Measurements from ENCODE around the gene CARS2. TPM values are rescaled to one million over a fixed set of nuclear protein-coding genes. Genes with fewer than 3 reads are reported as not detected.
"Not testable (repeated sequence)": the region's sequence is repeated elsewhere in the genome, so short reads cannot be mapped to it uniquely, and the experiment has no call there.

CARS2 gene
- total and polyA plus RNA-seq, 2 experiments from 2014 or later: 75.7 to 96.7 TPM

- DNase-seq: no peak
- Histone ChIP-seq H3K9ac (no peak overlapping the region), H3K9me2 (ENCODE audit: insufficient read depth) (no peaks in the 10 kb centered on the region), H3K9me3 (ENCODE audit: low read depth) (no peaks in the 10 kb centered on the region), H3K4me2 (ENCODE audit: unreplicated experiment) (no peak overlapping the region), H2AFZ (no peak overlapping the region), H3K4me1 (ENCODE audit: insufficient read depth) (no peaks in the 10 kb centered on the region), H3F3A (ENCODE audit: insufficient read depth) (no peaks in the 10 kb centered on the region), H3K27ac (no peak overlapping the region), H3K4me3 (no peak overlapping the region), H4K20me1 (ENCODE audit: insufficient read depth) (no peaks in the 10 kb centered on the region), H3K27me3 (replicated peaks; ENCODE audit: insufficient read depth) (no peaks in the 10 kb centered on the region), H3K79me2 (ENCODE audit: insufficient read depth) (peaks cover 78% of the 10 kb centered on the region), H3K36me3 (ENCODE audit: low read depth) (peaks cover 36% of the 10 kb centered on the region)
- TF ChIP-seq EZH2 (IDR thresholded peaks at IDR 0.05; ENCODE audit: insufficient read depth, poor library complexity, severe bottlenecking): no peak
- TF ChIP-seq EZH2phosphoT487 (IDR thresholded peaks at IDR 0.05; ENCODE audit: insufficient read depth, low read depth): no peak
- in situ Hi-C loops (cut with MboI): no loop called here
- 98% methylated on average over 10 of the region's 10 CpGs for WGBS, 2 experiments (ENCODE audit: low coverage in 1 of 2, low lambda C conversion rate in 2 of 2, missing lambda C conversion rate in 2 of 2)
These were observed 9.1 kb downstream of the CARS2 start for GRCh38 chr13:110696776-110697175.

DNA sequence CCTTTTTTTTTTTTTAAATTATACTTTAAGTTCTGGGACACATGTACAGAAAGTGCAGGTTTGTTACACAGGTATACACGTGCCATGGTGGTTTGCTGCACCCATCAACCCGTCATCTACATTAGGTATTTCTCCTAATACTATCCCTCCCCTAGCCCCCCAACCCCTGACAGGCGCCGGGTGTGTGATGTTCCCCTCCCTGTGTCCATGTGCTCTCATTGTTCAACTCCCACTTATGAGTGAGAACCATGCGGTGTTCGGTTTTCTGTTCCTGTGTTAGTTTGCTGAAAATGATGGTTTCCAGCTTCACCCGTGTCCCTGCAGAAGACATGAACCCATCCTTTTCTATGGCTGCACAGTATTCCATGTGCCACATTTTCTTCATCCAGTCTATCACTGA, 10.1 kb downstream of the CARS2 start:
- 94 to 97% methylated on average over 6 to 7 of the region's 7 CpGs for WGBS, 2 experiments (ENCODE audit: low coverage in 1 of 2, low lambda C conversion rate in 2 of 2, missing lambda C conversion rate in 2 of 2)
- H3K9ac ChIP-seq; H3K9me2 ChIP-seq (ENCODE audit: insufficient read depth); H3K4me2 ChIP-seq (ENCODE audit: unreplicated experiment); H3K27me3 ChIP-seq (replicated peaks; ENCODE audit: insufficient read depth); H3F3A ChIP-seq (ENCODE audit: insufficient read depth); H3K4me3 ChIP-seq; H3K4me1 ChIP-seq (ENCODE audit: insufficient read depth); in situ Hi-C loops (cut with MboI); DNase-seq; H2AFZ ChIP-seq; H3K27ac ChIP-seq; H3K9me3 ChIP-seq (ENCODE audit: low read depth); H4K20me1 ChIP-seq (ENCODE audit: insufficient read depth): not testable (repeated sequence)
- Histone ChIP-seq H3K79me2 (ENCODE audit: insufficient read depth) (peaks cover 68% of the 10 kb centered on the region), H3K36me3 (ENCODE audit: low read depth) (peaks cover 35% of the 10 kb centered on the region)

- in situ Hi-C loops (cut with MboI): no loop called here
- no peak for DNase-seq
- Histone ChIP-seq H3K27me3 (replicated peaks; ENCODE audit: insufficient read depth) (no peaks in the 10 kb centered on the region), H3K36me3 (ENCODE audit: low read depth) (peaks cover 7% of the 10 kb centered on the region), H3F3A (ENCODE audit: insufficient read depth) (no peaks in the 10 kb centered on the region), H3K79me2 (ENCODE audit: insufficient read depth) (peaks cover 25% of the 10 kb centered on the region), H3K9me3 (ENCODE audit: low read depth) (no peaks in the 10 kb centered on the region), H3K4me3 (no peak overlapping the region), H3K4me2 (ENCODE audit: unreplicated experiment) (no peak overlapping the region), H3K9ac (no peak overlapping the region), H3K9me2 (ENCODE audit: insufficient read depth) (no peaks in the 10 kb centered on the region), H3K27ac (no peak overlapping the region), H2AFZ (no peak overlapping the region), H3K4me1 (ENCODE audit: insufficient read depth) (no peaks in the 10 kb centered on the region), H4K20me1 (ENCODE audit: insufficient read depth) (no peaks in the 10 kb centered on the region)
- 94 to 99% methylated on average over 8 of the region's 8 CpGs for WGBS, 2 experiments (ENCODE audit: low coverage in 1 of 2, low lambda C conversion rate in 2 of 2, missing lambda C conversion rate in 2 of 2)
- TF ChIP-seq EZH2 (IDR thresholded peaks at IDR 0.05; ENCODE audit: insufficient read depth, poor library complexity, severe bottlenecking): no peak
- no peak for TF ChIP-seq EZH2phosphoT487 (IDR thresholded peaks at IDR 0.05; ENCODE audit: insufficient read depth, low read depth)
These were observed 15.4 kb downstream of the CARS2 start for GRCh38 chr13:110690516-110690915.

DNA sequence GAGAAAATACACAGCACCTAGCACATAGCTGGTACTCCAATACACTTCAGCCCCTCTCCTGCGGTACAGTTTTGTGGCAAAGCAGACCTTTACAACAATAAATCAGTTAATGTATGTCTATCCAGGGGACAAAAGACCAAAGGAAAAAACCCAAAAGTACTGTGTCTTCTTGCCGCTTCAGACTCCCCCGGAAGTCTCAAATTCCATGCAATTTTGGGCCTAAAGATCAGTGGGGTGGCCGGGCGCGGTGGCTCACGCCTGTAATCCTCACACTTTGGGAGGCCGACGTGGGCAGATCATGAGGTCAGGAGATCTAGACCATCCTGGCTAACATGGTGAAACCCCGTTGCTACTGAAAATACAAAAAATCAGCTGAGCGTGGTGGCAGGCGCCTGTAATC, 16.2 kb downstream of the CARS2 start:
- DNase-seq: no peak
- Histone ChIP-seq H2AFZ (no peak overlapping the region), H3F3A (ENCODE audit: insufficient read depth) (no peaks in the 10 kb centered on the region), H3K9me2 (ENCODE audit: insufficient read depth) (no peaks in the 10 kb centered on the region), H3K4me3 (no peak overlapping the region), H3K4me1 (ENCODE audit: insufficient read depth) (no peaks in the 10 kb centered on the region), H3K4me2 (ENCODE audit: unreplicated experiment) (no peak overlapping the region), H3K36me3 (ENCODE audit: low read depth) (peaks cover 14% of the 10 kb centered on the region), H4K20me1 (ENCODE audit: insufficient read depth) (no peaks in the 10 kb centered on the region), H3K27me3 (replicated peaks; ENCODE audit: insufficient read depth) (no peaks in the 10 kb centered on the region), H3K9ac (no peak overlapping the region), H3K79me2 (ENCODE audit: insufficient read depth) (peaks cover 24% of the 10 kb centered on the region), H3K27ac (no peak overlapping the region), H3K9me3 (ENCODE audit: low read depth) (no peaks in the 10 kb centered on the region)
- WGBS, 2 experiments (ENCODE audit: low coverage in 1 of 2, low lambda C conversion rate in 2 of 2, missing lambda C conversion rate in 2 of 2): 90 to 92% methylated on average over 12 of the region's 12 CpGs
- in situ Hi-C loops (cut with MboI): no loop called here
- TF ChIP-seq EZH2phosphoT487 (IDR thresholded peaks at IDR 0.05; ENCODE audit: insufficient read depth, low read depth) (no peak), EZH2 (IDR thresholded peaks at IDR 0.05; ENCODE audit: insufficient read depth, poor library complexity, severe bottlenecking) (no peak)

DNA sequence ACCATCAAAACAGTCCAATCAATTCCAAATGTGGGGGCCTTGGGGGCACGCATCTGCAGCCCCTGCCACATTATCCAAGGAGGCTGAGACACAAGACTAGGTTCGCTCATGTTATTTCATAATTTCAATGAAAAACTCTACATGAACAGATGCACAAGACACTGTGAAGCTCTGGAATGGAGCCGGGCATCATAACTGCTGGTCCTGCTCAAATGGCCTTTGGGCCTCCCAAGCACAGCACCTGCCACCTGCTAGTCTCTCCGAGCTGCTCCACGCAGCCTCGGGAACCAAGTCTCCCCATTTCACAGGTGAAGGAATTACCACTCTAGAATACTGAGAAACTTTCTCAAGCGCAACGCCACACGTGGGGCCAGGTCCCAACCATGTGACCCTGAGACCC, 16.9 kb downstream of the CARS2 start:
- Histone ChIP-seq H3K9ac (no peak overlapping the region), H4K20me1 (ENCODE audit: insufficient read depth) (no peaks in the 10 kb centered on the region), H3K79me2 (ENCODE audit: insufficient read depth) (peaks cover 17% of the 10 kb centered on the region), H3K27me3 (replicated peaks; ENCODE audit: insufficient read depth) (no peaks in the 10 kb centered on the region), H2AFZ (no peak overlapping the region), H3K9me2 (ENCODE audit: insufficient read depth) (no peaks in the 10 kb centered on the region), H3K27ac (no peak overlapping the region), H3K4me2 (ENCODE audit: unreplicated experiment) (no peak overlapping the region), H3F3A (ENCODE audit: insufficient read depth) (no peaks in the 10 kb centered on the region), H3K36me3 (ENCODE audit: low read depth) (peaks cover 14% of the 10 kb centered on the region), H3K4me1 (ENCODE audit: insufficient read depth) (no peaks in the 10 kb centered on the region), H3K4me3 (no peak overlapping the region), H3K9me3 (ENCODE audit: low read depth) (no peaks in the 10 kb centered on the region)
- DNase-seq: no peak
- in situ Hi-C loops (cut with MboI): no loop called here
- 84 to 85% methylated on average over 9 of the region's 9 CpGs for WGBS, 2 experiments (ENCODE audit: low coverage in 1 of 2, low lambda C conversion rate in 2 of 2, missing lambda C conversion rate in 2 of 2)
- TF ChIP-seq EZH2 (IDR thresholded peaks at IDR 0.05; ENCODE audit: insufficient read depth, poor library complexity, severe bottlenecking) (no peak), EZH2phosphoT487 (IDR thresholded peaks at IDR 0.05; ENCODE audit: insufficient read depth, low read depth) (no peak)
